ENCODE measurements around the gene IFITM2.
A peak's percentile ranks its signal among the peaks of the same experiment; 100 is the strongest.
"Not testable (repeated sequence)": the region's sequence is repeated elsewhere in the genome, so short reads cannot be mapped to it uniquely, and the experiment has no call there.

The IFITM2 gene

GRCh38 chr11:293852-294661, 13.6 kb upstream of the IFITM2 start:
- no peak for DNase-seq

- DNase-seq = no peak
These were observed 12.8 kb upstream of the IFITM2 start for GRCh38 chr11:294780-295179.

GRCh38 chr11:295351-296170, 12.1 kb upstream of the IFITM2 start:
- no peak for DNase-seq

GRCh38 chr11:296171-297050, 11.2 kb upstream of the IFITM2 start:
- no peak for DNase-seq

- DNase-seq = no peak
These were observed 10.5 kb upstream of the IFITM2 start for GRCh38 chr11:297051-297585.

- DNase-seq = no peak
These were observed 9.8 kb upstream of the IFITM2 start for GRCh38 chr11:297586-298405.

- no peak for DNase-seq
These were observed 9.1 kb upstream of the IFITM2 start for GRCh38 chr11:298406-299065.

GRCh38 chr11:299081-299891, 8.3 kb upstream of the IFITM2 start, which contains the start of gene IFITM5:
Gene IFITM5 (minus strand): TSS chr11:299526. CDS start chr11:299490, 36 bp downstream.
- DNase-seq = no peak

- DNase-seq = no peak
These were observed 7.5 kb upstream of the IFITM2 start for GRCh38 chr11:299951-300735.

GRCh38 chr11:303363-303762, 4.3 kb upstream of the IFITM2 start:
- peak; percentile 46 for DNase-seq

- DNase-seq = no peak
These were observed 3.5 kb upstream of the IFITM2 start for GRCh38 chr11:304061-304506.

- DNase-seq = peak; percentile 65
These were observed 2.4 kb upstream of the IFITM2 start for GRCh38 chr11:304915-305843.

GRCh38 chr11:305844-306211, 1.8 kb upstream of the IFITM2 start:
- DNase-seq = no peak

- DNase-seq = no peak
These were observed 808 bp upstream of the IFITM2 start for GRCh38 chr11:306645-307371.

GRCh38 chr11:308740-309665, 1.4 kb downstream of the IFITM2 start:
- not testable (repeated sequence) for DNase-seq

GRCh38 chr11:309979-310572, 2.5 kb downstream of the IFITM2 start:
- not testable (repeated sequence) for DNase-seq

All from RPMI8226 (cell line).